Immature natural killer cell (primary cell): ENCODE results near the gene ADCY5. TPM values are rescaled to one million over a fixed set of nuclear protein-coding genes. Genes with fewer than 3 reads are reported as not detected.

Source experiments
- DNase-seq, 3 donors: peaks; one replicate each; pipeline ENCODE4 v3.0.0; 2022; ENCODE audit warnings: mixed read lengths in 1 of 3
- H3K27ac Mint-ChIP-seq, 6 donors: one replicate each; pipeline ENCODE4 v1.8.0; 2020; ENCODE audit warnings: mixed read lengths in 6 of 6, mild to moderate bottlenecking in 5 of 6, inconsistent platforms in 4 of 6, moderate library complexity in 3 of 6
- H3K27me3 Mint-ChIP-seq, 3 donors: one replicate each; pipeline ENCODE4 v1.8.0; 2020 to 2021; ENCODE audit warnings: low read depth in 3 of 3, mild to moderate bottlenecking in 3 of 3, mixed read lengths in 3 of 3, moderate library complexity in 3 of 3, inconsistent platforms in 1 of 3
- H3K36me3 Mint-ChIP-seq, 3 donors: one replicate each; pipeline ENCODE4 v1.8.0; 2020; ENCODE audit warnings: mixed read lengths in 3 of 3, inconsistent platforms in 2 of 3, mild to moderate bottlenecking in 2 of 3
- H3K4me1 Mint-ChIP-seq, 2 donors: one replicate each; pipeline ENCODE4 v1.8.0; 2020; ENCODE audit warnings: inconsistent platforms in 2 of 2, mild to moderate bottlenecking in 2 of 2, mixed read lengths in 2 of 2, moderate library complexity in 1 of 2
- H3K4me3 Mint-ChIP-seq, 5 donors: one replicate each; pipeline ENCODE4 v1.8.0; 2020; ENCODE audit warnings: mild to moderate bottlenecking in 5 of 5, mixed read lengths in 5 of 5, inconsistent platforms in 3 of 5, moderate library complexity in 3 of 5
- H3K9me3 Mint-ChIP-seq, 6 donors: one replicate each; pipeline ENCODE4 v1.8.0; 2020; ENCODE audit warnings: mild to moderate bottlenecking in 6 of 6, mixed read lengths in 6 of 6, inconsistent platforms in 4 of 6, moderate library complexity in 3 of 6
- polyA plus RNA-seq, 3 donors: library from polyadenylated mRNA; unstranded; fragments of 300-500 nt; fragmentation: Illumina TruSeq; gene quantifications; one replicate each; pipeline ENCODE4 v1.2.3, GENCODE V29; 2021

The ADCY5 gene
- polyA plus RNA-seq, 3 donors from 2014 or later: 0.03 TPM; not detected in 2

GRCh38 chr3:123419181-123419849 lies 29.6 kb downstream of the ADCY5 start:
- Mint-ChIP-seq H3K4me1 (no peaks in the 10 kb centered on the region), H3K4me3 (no peak overlapping the region), H3K27me3 (peaks cover 2 to 3% (median 2%) of the 10 kb centered on the region in 3 donors), H3K36me3 (no peaks in the 10 kb centered on the region), H3K27ac (peak overlapping the region in 1 of 6 donors; percentile 46), H3K9me3 (no peaks in the 10 kb centered on the region)
- DNase-seq: no peak

DNA sequence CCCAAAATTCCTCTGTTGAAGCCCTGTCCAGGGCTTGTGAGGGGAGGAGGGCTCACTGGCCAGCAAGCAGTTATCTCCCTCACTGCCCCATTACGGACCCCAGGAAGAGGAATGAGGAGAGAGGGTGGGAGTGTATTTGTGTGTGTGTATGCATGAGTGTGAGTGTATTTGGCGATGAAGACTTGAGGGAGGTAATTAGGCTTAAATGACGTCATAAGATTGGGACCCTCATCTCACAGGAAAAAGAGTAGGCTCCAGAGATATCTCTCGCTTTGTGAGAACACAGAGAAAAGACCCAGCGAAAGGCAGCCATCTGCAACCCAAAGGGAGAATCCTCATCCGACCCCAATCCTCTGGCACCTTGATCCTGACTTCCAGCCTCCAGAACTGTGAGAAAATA lies 32.2 kb downstream of the ADCY5 start:
- H3K27me3 Mint-ChIP-seq: peaks cover 2 to 4% (median 3%) of the 10 kb centered on the region in 3 donors

GRCh38 chr3:123416173-123416572 lies 32.7 kb downstream of the ADCY5 start:
- Mint-ChIP-seq H3K9me3 (no peaks in the 10 kb centered on the region), H3K36me3 (no peaks in the 10 kb centered on the region), H3K4me1 (no peaks in the 10 kb centered on the region), H3K27ac (no peak overlapping the region), H3K27me3 (peaks cover 2 to 4% (median 3%) of the 10 kb centered on the region in 3 donors), H3K4me3 (no peak overlapping the region)
- DNase-seq: no peak

More for the DNA sequence above, 32.2 kb downstream of the ADCY5 start:
- H3K36me3 Mint-ChIP-seq: no peaks in the 10 kb centered on the region
- H3K4me1 Mint-ChIP-seq: no peaks in the 10 kb centered on the region
- no peak overlapping the region for H3K27ac Mint-ChIP-seq
- no peak for DNase-seq
- H3K4me3 Mint-ChIP-seq: no peak overlapping the region
- no peaks in the 10 kb centered on the region for H3K9me3 Mint-ChIP-seq

GRCh38 chr3:123414973-123415775 lies 33.7 kb downstream of the ADCY5 start:
- Mint-ChIP-seq H3K4me3 (no peak overlapping the region), H3K4me1 (no peaks in the 10 kb centered on the region), H3K9me3 (no peaks in the 10 kb centered on the region), H3K27me3 (peaks cover 2 to 6% (median 3%) of the 10 kb centered on the region in 3 donors), H3K36me3 (no peaks in the 10 kb centered on the region), H3K27ac (no peak overlapping the region)
- DNase-seq: no peak

GRCh38 chr3:123412811-123413604 lies 35.9 kb downstream of the ADCY5 start:
- H3K4me3 Mint-ChIP-seq: no peak overlapping the region
- H3K27me3 Mint-ChIP-seq: peaks cover 0 to 6% (median 3%) of the 10 kb centered on the region in 3 donors
- H3K36me3 Mint-ChIP-seq: no peaks in the 10 kb centered on the region
- H3K27ac Mint-ChIP-seq: no peak overlapping the region
- H3K4me1 Mint-ChIP-seq: no peaks in the 10 kb centered on the region
- no peaks in the 10 kb centered on the region for H3K9me3 Mint-ChIP-seq
- no peak for DNase-seq

GRCh38 chr3:123412076-123412475 lies 36.8 kb downstream of the ADCY5 start:
- H3K4me1 Mint-ChIP-seq: no peaks in the 10 kb centered on the region
- H3K36me3 Mint-ChIP-seq: no peaks in the 10 kb centered on the region
- peaks cover 0 to 6% (median 3%) of the 10 kb centered on the region in 3 donors for H3K27me3 Mint-ChIP-seq
- H3K9me3 Mint-ChIP-seq: no peaks in the 10 kb centered on the region
- no peak for DNase-seq
- H3K27ac Mint-ChIP-seq: no peak overlapping the region
- no peak overlapping the region for H3K4me3 Mint-ChIP-seq

DNA sequence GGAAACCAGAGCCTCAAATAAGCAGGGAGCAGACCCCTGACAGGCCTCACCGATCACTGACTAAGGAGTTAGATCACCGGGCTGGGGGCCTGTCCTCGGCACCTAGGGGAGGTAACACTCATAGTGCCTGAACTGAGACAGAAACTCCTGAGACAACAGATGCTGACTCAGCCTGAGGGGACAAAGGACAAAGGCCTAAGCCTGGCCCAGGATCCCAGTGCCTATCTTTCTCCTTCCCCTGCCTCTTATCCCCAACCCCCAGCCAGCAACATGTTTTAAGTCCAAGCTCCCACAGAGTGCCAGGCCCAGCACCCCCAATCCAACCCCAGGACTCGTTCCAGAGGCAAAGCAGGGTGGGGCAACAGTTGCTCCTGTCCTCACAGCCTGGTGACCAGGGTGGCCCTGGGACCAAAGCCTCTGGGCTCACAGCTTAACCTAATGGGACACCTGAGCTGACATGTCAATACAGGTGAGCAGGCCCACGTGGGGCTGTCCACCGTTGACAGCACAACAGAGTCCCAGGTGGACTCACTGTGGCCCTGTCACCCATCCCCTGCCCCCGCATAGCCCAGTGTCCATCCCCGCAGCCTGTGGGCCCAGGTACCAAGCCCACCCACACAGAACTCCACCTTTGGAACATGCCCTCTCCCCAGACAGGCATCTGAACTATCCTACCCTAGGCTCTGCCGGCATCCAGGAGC lies 37.4 kb downstream of the ADCY5 start:
- Mint-ChIP-seq H3K27me3 (peaks cover 0 to 7% (median 3%) of the 10 kb centered on the region in 3 donors), H3K36me3 (no peaks in the 10 kb centered on the region), H3K9me3 (no peaks in the 10 kb centered on the region), H3K4me1 (no peaks in the 10 kb centered on the region), H3K27ac (no peak overlapping the region), H3K4me3 (no peak overlapping the region)
- no peak for DNase-seq

DNA sequence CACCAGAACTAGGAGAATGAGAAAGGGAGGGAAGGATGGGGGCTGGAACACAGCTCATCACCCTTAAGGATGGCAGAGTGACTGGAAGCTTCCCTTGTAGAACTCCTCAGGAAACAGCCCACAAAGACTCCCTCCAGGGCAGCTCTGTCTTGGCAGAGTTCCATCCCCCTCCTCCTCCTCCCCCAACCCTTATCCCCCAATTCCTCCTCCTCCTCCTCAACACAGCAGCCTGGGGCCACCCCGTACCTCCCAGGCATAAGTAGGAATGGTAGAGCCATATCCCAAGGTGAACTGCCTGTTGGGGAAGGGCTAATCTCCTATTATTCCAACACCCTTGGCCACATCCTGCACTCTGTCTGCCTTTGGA lies 38.8 kb downstream of the ADCY5 start:
- H3K27ac Mint-ChIP-seq: no peak overlapping the region
- H3K9me3 Mint-ChIP-seq: no peaks in the 10 kb centered on the region
- no peaks in the 10 kb centered on the region for H3K4me1 Mint-ChIP-seq
- peaks cover 0 to 7% (median 6%) of the 10 kb centered on the region in 3 donors for H3K27me3 Mint-ChIP-seq
- no peak overlapping the region for H3K4me3 Mint-ChIP-seq
- DNase-seq: no peak
- H3K36me3 Mint-ChIP-seq: no peaks in the 10 kb centered on the region

DNA sequence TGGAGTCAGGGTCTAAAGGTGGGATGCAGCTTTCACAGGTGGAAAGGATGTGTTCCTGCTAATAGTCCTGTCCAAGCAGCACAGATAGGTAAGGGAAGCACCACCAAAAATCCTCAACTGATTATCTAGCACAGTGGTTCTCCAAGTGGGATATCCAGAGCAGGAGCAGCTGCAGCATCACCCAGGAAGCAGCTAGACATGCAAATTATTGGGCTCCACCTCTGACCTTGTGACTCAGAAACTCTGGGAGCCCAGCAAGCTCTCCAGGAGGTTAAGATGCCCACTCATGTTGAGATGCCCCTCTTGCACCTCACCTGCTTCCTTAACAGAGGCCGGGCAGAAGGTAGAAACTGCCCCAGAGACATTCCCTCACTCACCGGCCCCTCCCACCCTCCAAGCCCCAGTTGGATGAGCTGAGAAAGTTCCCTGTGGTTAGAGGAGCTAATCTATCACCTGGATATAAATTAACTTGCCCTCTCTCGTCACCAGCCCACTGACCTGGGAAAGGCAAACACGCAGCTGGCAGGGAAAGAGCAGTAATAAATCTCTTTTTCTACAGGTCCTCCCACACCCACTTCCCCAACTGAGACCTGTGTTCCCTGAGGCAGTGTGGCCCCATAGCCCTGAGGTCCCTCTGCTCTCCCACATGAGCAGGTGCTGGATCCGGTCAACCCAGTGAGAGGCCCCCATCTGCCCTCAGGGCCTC lies 39.3 kb downstream of the ADCY5 start:
- DNase-seq: no peak
- no peak overlapping the region for H3K4me3 Mint-ChIP-seq
- no peak overlapping the region for H3K27ac Mint-ChIP-seq
- H3K36me3 Mint-ChIP-seq: no peaks in the 10 kb centered on the region
- no peaks in the 10 kb centered on the region for H3K9me3 Mint-ChIP-seq
- H3K4me1 Mint-ChIP-seq: no peaks in the 10 kb centered on the region
- peaks cover 0 to 7% (median 6%) of the 10 kb centered on the region in 3 donors for H3K27me3 Mint-ChIP-seq

DNA sequence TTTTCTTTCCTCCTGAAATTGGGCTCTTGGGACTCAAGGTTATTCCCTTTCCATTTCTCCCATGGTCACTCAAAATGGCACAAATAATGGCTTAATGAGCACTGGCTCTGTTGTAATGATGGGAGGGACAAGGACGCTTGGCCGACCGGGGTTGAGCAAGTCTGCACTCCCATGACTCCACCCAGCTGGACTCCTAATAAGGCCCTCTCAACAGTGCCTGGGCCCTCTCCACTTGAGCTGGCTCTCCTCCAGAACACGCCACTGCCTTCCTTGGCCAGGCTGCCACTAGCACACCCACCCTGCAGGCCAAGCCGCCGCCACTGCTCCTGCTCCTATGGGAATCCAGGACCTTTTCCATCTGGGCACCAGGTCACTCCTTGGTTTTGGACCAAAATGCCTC lies 42.3 kb downstream of the ADCY5 start:
- no peak for DNase-seq
- peaks cover 3 to 9% (median 3%) of the 10 kb centered on the region in 3 donors for H3K27me3 Mint-ChIP-seq
- no peaks in the 10 kb centered on the region for H3K9me3 Mint-ChIP-seq
- H3K4me3 Mint-ChIP-seq: no peak overlapping the region
- no peaks in the 10 kb centered on the region for H3K4me1 Mint-ChIP-seq
- H3K27ac Mint-ChIP-seq: no peak overlapping the region
- H3K36me3 Mint-ChIP-seq: no peaks in the 10 kb centered on the region

DNA sequence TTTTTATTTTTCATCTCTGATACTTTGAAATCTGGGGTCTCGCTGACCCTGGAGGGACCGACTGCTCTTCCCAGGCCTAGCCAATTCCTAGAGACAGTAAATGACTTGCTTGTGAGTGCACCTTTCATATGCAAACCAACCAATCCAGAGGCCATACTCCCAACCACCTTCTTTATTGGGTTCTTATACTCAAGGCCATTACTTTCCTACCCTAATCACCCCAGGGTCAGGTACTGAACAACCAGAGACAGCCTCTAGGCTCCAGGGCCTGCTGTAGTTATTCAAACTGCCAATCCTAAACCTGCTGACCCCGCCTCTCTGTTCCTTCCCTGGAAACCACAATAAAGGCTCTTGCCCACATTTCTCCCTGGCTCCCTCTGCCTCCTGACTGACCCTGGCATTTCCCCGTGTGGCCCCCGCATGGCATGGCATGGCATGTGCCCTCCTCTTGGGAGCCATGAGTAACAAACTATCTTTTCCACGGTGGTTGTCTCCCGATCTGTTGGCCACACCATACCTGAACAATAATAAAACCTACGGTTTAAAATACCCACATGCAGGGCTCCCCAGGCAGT lies 42.9 kb downstream of the ADCY5 start:
- H3K27ac Mint-ChIP-seq: no peak overlapping the region
- no peaks in the 10 kb centered on the region for H3K36me3 Mint-ChIP-seq
- no peaks in the 10 kb centered on the region for H3K9me3 Mint-ChIP-seq
- H3K27me3 Mint-ChIP-seq: peaks cover 3 to 11% (median 3%) of the 10 kb centered on the region in 3 donors
- H3K4me3 Mint-ChIP-seq: no peak overlapping the region
- H3K4me1 Mint-ChIP-seq: no peaks in the 10 kb centered on the region
- no peak for DNase-seq

DNA sequence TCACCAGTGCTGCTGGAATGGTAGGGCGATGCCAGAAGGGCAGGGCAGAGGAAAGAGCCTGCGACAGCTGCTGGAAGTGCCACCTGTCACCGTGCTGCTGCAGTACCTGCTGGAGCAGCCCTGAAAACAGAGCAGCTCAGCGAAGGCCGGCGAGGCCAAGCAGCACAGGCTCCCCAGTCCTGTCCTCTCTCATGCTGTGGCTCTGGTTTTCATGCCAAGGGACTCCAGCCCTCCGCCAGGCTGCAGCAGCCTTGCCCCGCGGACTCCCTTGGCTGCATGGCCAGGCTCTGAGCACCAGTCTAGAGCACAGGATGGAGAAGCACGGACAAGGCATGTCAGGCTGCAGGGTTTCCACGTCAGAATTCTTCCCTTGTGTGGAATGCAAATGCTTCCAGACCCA lies 43.9 kb downstream of the ADCY5 start:
- no peak for DNase-seq
- H3K4me3 Mint-ChIP-seq: no peak overlapping the region
- no peaks in the 10 kb centered on the region for H3K4me1 Mint-ChIP-seq
- H3K27ac Mint-ChIP-seq: no peak overlapping the region
- H3K36me3 Mint-ChIP-seq: no peaks in the 10 kb centered on the region
- H3K9me3 Mint-ChIP-seq: no peaks in the 10 kb centered on the region
- H3K27me3 Mint-ChIP-seq: peaks cover 3 to 8% (median 3%) of the 10 kb centered on the region in 3 donors

- Mint-ChIP-seq H3K27me3 (peaks cover 3 to 7% (median 3%) of the 10 kb centered on the region in 3 donors), H3K27ac (no peak overlapping the region), H3K9me3 (no peaks in the 10 kb centered on the region), H3K4me1 (no peaks in the 10 kb centered on the region), H3K36me3 (no peaks in the 10 kb centered on the region), H3K4me3 (no peak overlapping the region)
- no peak for DNase-seq
Observed at GRCh38 chr3:123404391-123404790, 44.5 kb downstream of the ADCY5 start.
